Measurements from ENCODE around the gene CRIP1. TPM values are rescaled to one million over a fixed set of nuclear protein-coding genes. Genes with fewer than 3 reads are reported as not detected.

CRIP1 gene
- total and polyA plus RNA-seq, 2 experiments from 2014 or later, result 1.8 to 14.7 TPM

GRCh38 chr14:105486974-105487448, 325 bp downstream of the CRIP1 start:
- Histone ChIP-seq H3K27ac (no peak overlapping the region), H3K79me2 (no peaks in the 10 kb centered on the region), H3K9me3 (ENCODE audit: low read depth) (no peaks in the 10 kb centered on the region), H3K4me2 (peak overlapping the region; percentile 66), H2AFZ (no peak overlapping the region), H3K9me2 (replicated peaks; ENCODE audit: insufficient read depth) (no peaks in the 10 kb centered on the region), H3K36me3 (replicated peaks; ENCODE audit: insufficient read depth, low read depth) (no peaks in the 10 kb centered on the region), H3K27me3 (peaks cover 18% of the 10 kb centered on the region), H4K20me1 (ENCODE audit: insufficient read depth, poor library complexity, severe bottlenecking) (no peaks in the 10 kb centered on the region), H3K4me3 (no peak overlapping the region), H3K4me1 (ENCODE audit: insufficient read depth) (peaks cover 20% of the 10 kb centered on the region)
- DNase-seq (ENCODE audit: low spot score), result no peak
- 38% methylated on average over 32 of the region's 45 CpGs for WGBS (ENCODE audit: low lambda C conversion rate, missing lambda C conversion rate)
- no peak for TF ChIP-seq EZH2phosphoT487 (IDR thresholded peaks at IDR 0.05; ENCODE audit: low read depth, severe bottlenecking, unreplicated experiment)
- TF ChIP-seq, protein P1, sequence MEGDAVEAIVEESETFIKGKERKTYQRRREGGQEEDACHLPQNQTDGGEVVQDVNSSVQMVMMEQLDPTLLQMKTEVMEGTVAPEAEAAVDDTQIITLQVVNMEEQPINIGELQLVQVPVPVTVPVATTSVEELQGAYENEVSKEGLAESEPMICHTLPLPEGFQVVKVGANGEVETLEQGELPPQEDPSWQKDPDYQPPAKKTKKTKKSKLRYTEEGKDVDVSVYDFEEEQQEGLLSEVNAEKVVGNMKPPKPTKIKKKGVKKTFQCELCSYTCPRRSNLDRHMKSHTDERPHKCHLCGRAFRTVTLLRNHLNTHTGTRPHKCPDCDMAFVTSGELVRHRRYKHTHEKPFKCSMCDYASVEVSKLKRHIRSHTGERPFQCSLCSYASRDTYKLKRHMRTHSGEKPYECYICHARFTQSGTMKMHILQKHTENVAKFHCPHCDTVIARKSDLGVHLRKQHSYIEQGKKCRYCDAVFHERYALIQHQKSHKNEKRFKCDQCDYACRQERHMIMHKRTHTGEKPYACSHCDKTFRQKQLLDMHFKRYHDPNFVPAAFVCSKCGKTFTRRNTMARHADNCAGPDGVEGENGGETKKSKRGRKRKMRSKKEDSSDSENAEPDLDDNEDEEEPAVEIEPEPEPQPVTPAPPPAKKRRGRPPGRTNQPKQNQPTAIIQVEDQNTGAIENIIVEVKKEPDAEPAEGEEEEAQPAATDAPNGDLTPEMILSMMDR (IDR thresholded peaks at IDR 0.05; ENCODE audit: poor library complexity), result no peak

- WGBS (ENCODE audit: low lambda C conversion rate, missing lambda C conversion rate), result 51% methylated on average over 34 of the region's 48 CpGs
Observed at GRCh38 chr14:105487449-105487985, 831 bp downstream of the CRIP1 start.

DNA sequence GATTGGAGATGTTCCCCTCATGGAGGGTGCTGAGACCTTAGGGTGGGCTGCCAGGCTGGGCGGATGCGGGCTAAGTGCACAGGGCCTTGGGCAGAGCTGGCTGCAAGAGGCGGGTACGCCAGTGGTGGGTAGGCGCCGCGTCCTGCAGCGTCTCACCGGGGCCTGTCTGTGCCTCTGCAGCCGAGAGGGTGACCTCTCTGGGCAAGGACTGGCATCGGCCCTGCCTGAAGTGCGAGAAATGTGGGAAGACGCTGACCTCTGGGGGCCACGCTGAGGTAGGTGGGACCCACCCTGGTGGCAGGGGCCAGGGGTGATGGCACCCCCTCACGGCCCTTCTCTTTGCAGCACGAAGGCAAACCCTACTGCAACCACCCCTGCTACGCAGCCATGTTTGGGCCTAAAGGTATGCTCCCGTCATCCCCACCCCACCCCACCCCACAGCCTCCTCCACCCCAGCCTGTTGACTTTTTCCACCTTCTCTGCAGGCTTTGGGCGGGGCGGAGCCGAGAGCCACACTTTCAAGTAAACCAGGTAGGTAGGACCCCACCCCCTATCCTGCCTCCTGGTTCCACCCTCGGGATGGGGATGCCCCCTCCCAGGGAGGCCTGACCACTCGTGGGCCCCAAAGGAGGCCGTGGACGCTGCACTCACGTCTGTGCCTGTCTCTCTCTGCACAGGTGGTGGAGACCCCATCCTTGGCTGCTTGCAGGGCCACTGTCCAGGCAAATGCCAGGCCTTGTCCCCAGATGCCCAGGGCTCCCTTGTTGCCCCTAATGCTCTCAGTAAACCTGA, 1.5 kb downstream of the CRIP1 start:
- Histone ChIP-seq H3K36me3 (replicated peaks; ENCODE audit: insufficient read depth, low read depth) (no peaks in the 10 kb centered on the region), H3K9me3 (ENCODE audit: low read depth) (no peaks in the 10 kb centered on the region), H3K4me3 (no peak overlapping the region), H4K20me1 (ENCODE audit: insufficient read depth, poor library complexity, severe bottlenecking) (no peaks in the 10 kb centered on the region), H3K27ac (no peak overlapping the region), H3K9me2 (replicated peaks; ENCODE audit: insufficient read depth) (no peaks in the 10 kb centered on the region), H2AFZ (no peak overlapping the region), H3K4me1 (ENCODE audit: insufficient read depth) (peaks cover 13% of the 10 kb centered on the region), H3K79me2 (no peaks in the 10 kb centered on the region), H3K4me2 (peak overlapping the region; percentile 66), H3K27me3 (peaks cover 18% of the 10 kb centered on the region)
- no peak for DNase-seq (ENCODE audit: low spot score)
- WGBS (ENCODE audit: low lambda C conversion rate, missing lambda C conversion rate), result 88% methylated on average over 20 of the region's 26 CpGs
- TF ChIP-seq, protein P1 (IDR thresholded peaks at IDR 0.05; ENCODE audit: poor library complexity), result no peak
- no peak for TF ChIP-seq EZH2 (IDR thresholded peaks at IDR 0.05; ENCODE audit: borderline replicate concordance)
- TF ChIP-seq EZH2phosphoT487 (IDR thresholded peaks at IDR 0.05; ENCODE audit: low read depth, severe bottlenecking, unreplicated experiment), result no peak

More at GRCh38 chr14:105487449-105487985, 831 bp downstream of the CRIP1 start:
- no peak overlapping the region for H3K4me3 ChIP-seq
- H3K4me1 ChIP-seq (ENCODE audit: insufficient read depth), result peaks cover 15% of the 10 kb centered on the region
- H3K9me3 ChIP-seq (ENCODE audit: low read depth), result no peaks in the 10 kb centered on the region
- TF ChIP-seq EZH2 (IDR thresholded peaks at IDR 0.05; ENCODE audit: borderline replicate concordance) (no peak), EZH2phosphoT487 (IDR thresholded peaks at IDR 0.05; ENCODE audit: low read depth, severe bottlenecking, unreplicated experiment) (no peak)
- TF ChIP-seq, protein P1 (IDR thresholded peaks at IDR 0.05; ENCODE audit: poor library complexity), result no peak
- no peaks in the 10 kb centered on the region for H3K9me2 ChIP-seq (replicated peaks; ENCODE audit: insufficient read depth)
- H3K79me2 ChIP-seq, result no peaks in the 10 kb centered on the region
- H3K27ac ChIP-seq, result no peak overlapping the region
- no peaks in the 10 kb centered on the region for H4K20me1 ChIP-seq (ENCODE audit: insufficient read depth, poor library complexity, severe bottlenecking)
- H3K4me2 ChIP-seq, result peak overlapping the region; percentile 66
- no peaks in the 10 kb centered on the region for H3K36me3 ChIP-seq (replicated peaks; ENCODE audit: insufficient read depth, low read depth)
- H2AFZ ChIP-seq, result no peak overlapping the region
- H3K27me3 ChIP-seq, result peaks cover 18% of the 10 kb centered on the region
- no peak for DNase-seq (ENCODE audit: low spot score)
